GM12878 (cell line): ENCODE measurements around the gene PIP4K2A. TPM values are rescaled to one million over a fixed set of nuclear protein-coding genes. Genes with fewer than 3 reads are reported as not detected.

Source experiments
- ATF7 ChIP-seq: fragments of 450-650 bp; IDR thresholded peaks from 2 replicates; pipeline ENCODE4 v1.6.1; 2016; ENCODE audit warnings: low read depth, mild to moderate bottlenecking
- CBX5 ChIP-seq: sonication (generic); IDR thresholded peaks from 2 replicates; pipeline ENCODE4 v1.6.1; 2016; ENCODE audit warnings: low read depth, moderate library complexity, mild to moderate bottlenecking, inconsistent platforms
- CHD4 ChIP-seq: fragments of 200-600 bp; sonication (generic); IDR thresholded peaks from 2 replicates; pipeline ENCODE4 v1.6.1; 2016; ENCODE audit warnings: mild to moderate bottlenecking
- ETV6 ChIP-seq, 2 experiments: fragments of 450-650 bp in 1 of 2; IDR thresholded peaks in 1 of 2; conservative IDR thresholded peaks in 1 of 2; 2 replicates each; pipeline ENCODE4 v1.6.1; 2014; ENCODE audit warnings: antibody characterized with exemption in 1 of 2, borderline replicate concordance in 1 of 2, low read depth in 1 of 2, mild to moderate bottlenecking in 1 of 2, moderate library complexity in 1 of 2
- GABPA ChIP-seq: IDR thresholded peaks from 2 replicates; pipeline ENCODE4 v1.6.1; 2014; ENCODE audit warnings: antibody characterized with exemption, low read depth, mild to moderate bottlenecking, inconsistent platforms
- GATAD2B ChIP-seq: fragments of 450-650 bp; conservative IDR thresholded peaks from 2 replicates; pipeline ENCODE4 v1.6.1; 2017; ENCODE audit warnings: low read depth, mild to moderate bottlenecking, moderate library complexity
- LARP7 ChIP-seq: fragments of 450-650 bp; IDR thresholded peaks from 2 replicates; pipeline ENCODE4 v1.6.1; 2017; ENCODE audit warnings: mild to moderate bottlenecking
- MEF2A ChIP-seq: IDR thresholded peaks from 2 replicates; pipeline ENCODE4 v1.6.1; 2011; ENCODE audit warnings: low read depth, mild to moderate bottlenecking, low read length, moderate library complexity; ENCODE audit not compliant: insufficient read depth
- MEF2B ChIP-seq: fragments of 450-650 bp; IDR thresholded peaks from 2 replicates; pipeline ENCODE4 v1.6.1; 2018; ENCODE audit warnings: mild to moderate bottlenecking, moderate library complexity; ENCODE audit not compliant: partially characterized antibody, poor library complexity, severe bottlenecking
- MTA3 ChIP-seq: IDR thresholded peaks from 2 replicates; pipeline ENCODE4 v1.6.1; 2012; ENCODE audit warnings: low read length, inconsistent platforms, borderline replicate concordance
- MYB ChIP-seq: fragments of 150-350 bp; IDR thresholded peaks from 2 replicates; pipeline ENCODE4 v1.6.1; 2014; ENCODE audit warnings: mild to moderate bottlenecking, low read depth, low read length, borderline replicate concordance
- PAX8 ChIP-seq: fragments of 450-650 bp; IDR thresholded peaks from 2 replicates; pipeline ENCODE4 v1.6.1; 2017; ENCODE audit warnings: mild to moderate bottlenecking, moderate library complexity
- RAD51 ChIP-seq: fragments of 450-650 bp; IDR thresholded peaks from 2 replicates; pipeline ENCODE4 v1.6.1; 2016; ENCODE audit warnings: moderate library complexity, mild to moderate bottlenecking, inconsistent platforms
- SMAD1 ChIP-seq: fragments of 450-650 bp; IDR thresholded peaks from 2 replicates; pipeline ENCODE4 v1.6.1; 2018; ENCODE audit warnings: mild to moderate bottlenecking, low read depth; ENCODE audit not compliant: partially characterized antibody
- SREBF1 ChIP-seq: IDR thresholded peaks from 2 replicates; pipeline ENCODE4 v1.6.1; 2012; ENCODE audit warnings: mild to moderate bottlenecking, low read length
- TBL1XR1 ChIP-seq: IDR thresholded peaks from 2 replicates; pipeline ENCODE4 v1.6.1; 2012; ENCODE audit warnings: low read depth, low read length, improper control_type of control experiment
- ZBED1 ChIP-seq: IDR thresholded peaks from 2 replicates; pipeline ENCODE4 v1.6.1; 2016; ENCODE audit warnings: borderline replicate concordance
- ZNF207 ChIP-seq: fragments of 450-650 bp; IDR thresholded peaks from 2 replicates; pipeline ENCODE4 v1.6.1; 2014; ENCODE audit warnings: antibody characterized with exemption, mild to moderate bottlenecking, borderline replicate concordance
- ZNF24 ChIP-seq: fragments of 450-650 bp; IDR thresholded peaks from 2 replicates; pipeline ENCODE4 v1.6.1; 2017; ENCODE audit warnings: antibody characterized with exemption, mild to moderate bottlenecking
- polyA plus RNA-seq, 11 experiments: library from polyadenylated mRNA; depleted of rRNA in 4 of 11; unstranded in 6 of 11; stranded (reverse) in 5 of 11; fragments of >200 nt; fragmentation: Nextera tagmentation in 4 of 11; fragmentation: Illumina TruSeq in 1 of 11; extraction: Ambion mirVana in 4 of 11; extraction: Trizol in 1 of 11; gene quantifications; 1 replicate in 1 of 11; 2 replicates in 10 of 11; pipeline versions ENCODE4 v1.2.1 to v1.2.3, GENCODE V29; 2011 to 2016; ENCODE audit warnings: inconsistent platforms in 2 of 11, missing spikeins in 2 of 11, low read depth in 1 of 11
- total RNA-seq, 4 experiments: library from RNA; depleted of rRNA in 3 of 4; stranded (reverse); fragments of >200 nt in 3 of 4; fragmentation: Illumina TruSeq in 1 of 4; extraction: Trizol in 1 of 4; gene quantifications; 2 replicates each; pipeline versions ENCODE4 v1.2.1 to v1.2.3, GENCODE V29; 2013 to 2021
- TF ChIP-seq, protein P1 (sequence below): IDR thresholded peaks from 2 replicates; pipeline ENCODE4 v1.6.1; 2012; ENCODE audit warnings: improper control_type of control experiment, low read depth, low read length; ENCODE audit not compliant: insufficient replicate concordance
- TF ChIP-seq, protein P2 (sequence below): IDR thresholded peaks from 2 replicates; pipeline ENCODE4 v1.6.1; 2012; ENCODE audit warnings: low read length, inconsistent platforms
- TF ChIP-seq, protein P3 (sequence below): IDR thresholded peaks from 2 replicates; pipeline ENCODE4 v1.6.1; 2012; ENCODE audit warnings: low read depth, low read length, improper control_type of control experiment
- TF ChIP-seq, protein P4 (sequence below): fragments of 450-650 bp; IDR thresholded peaks from 2 replicates; pipeline ENCODE4 v1.6.1; 2014; ENCODE audit warnings: mild to moderate bottlenecking

The PIP4K2A gene
- total and polyA plus RNA-seq, 10 of the 15 experiments (the other 5 are each of a cell fraction or from before 2014, with no cell fraction given), result 54.3 to 139 (median 84.4) TPM

DNA sequence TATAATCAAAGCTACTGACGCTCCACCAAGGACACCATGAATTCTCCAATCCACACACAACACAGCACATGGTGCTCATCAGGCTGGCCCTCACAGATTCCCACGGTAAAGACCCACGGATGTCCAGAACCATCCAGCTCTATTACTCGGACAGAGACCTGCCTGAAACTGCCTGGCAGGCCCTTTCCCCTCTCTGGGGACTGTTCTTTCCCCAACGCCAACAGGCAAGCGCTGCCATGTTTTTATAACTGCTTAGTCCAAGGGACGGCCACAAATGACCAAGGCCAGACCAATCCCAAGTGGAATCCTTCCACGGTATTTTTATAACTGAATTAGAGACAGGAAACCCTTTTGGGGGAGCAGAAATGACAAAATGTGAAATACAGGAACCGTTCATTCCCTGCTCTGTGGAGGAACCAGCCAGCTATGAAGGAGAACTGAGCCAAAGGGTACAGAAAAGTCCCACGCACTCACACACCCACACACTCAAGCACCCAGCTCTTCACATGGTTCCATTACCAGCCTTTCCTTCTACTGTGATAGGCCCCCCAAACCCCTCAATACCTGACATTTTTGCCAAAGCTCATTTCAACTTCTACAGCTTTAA is 4.1 kb downstream of the PIP4K2A start (continued):
- TF ChIP-seq, protein P1, sequence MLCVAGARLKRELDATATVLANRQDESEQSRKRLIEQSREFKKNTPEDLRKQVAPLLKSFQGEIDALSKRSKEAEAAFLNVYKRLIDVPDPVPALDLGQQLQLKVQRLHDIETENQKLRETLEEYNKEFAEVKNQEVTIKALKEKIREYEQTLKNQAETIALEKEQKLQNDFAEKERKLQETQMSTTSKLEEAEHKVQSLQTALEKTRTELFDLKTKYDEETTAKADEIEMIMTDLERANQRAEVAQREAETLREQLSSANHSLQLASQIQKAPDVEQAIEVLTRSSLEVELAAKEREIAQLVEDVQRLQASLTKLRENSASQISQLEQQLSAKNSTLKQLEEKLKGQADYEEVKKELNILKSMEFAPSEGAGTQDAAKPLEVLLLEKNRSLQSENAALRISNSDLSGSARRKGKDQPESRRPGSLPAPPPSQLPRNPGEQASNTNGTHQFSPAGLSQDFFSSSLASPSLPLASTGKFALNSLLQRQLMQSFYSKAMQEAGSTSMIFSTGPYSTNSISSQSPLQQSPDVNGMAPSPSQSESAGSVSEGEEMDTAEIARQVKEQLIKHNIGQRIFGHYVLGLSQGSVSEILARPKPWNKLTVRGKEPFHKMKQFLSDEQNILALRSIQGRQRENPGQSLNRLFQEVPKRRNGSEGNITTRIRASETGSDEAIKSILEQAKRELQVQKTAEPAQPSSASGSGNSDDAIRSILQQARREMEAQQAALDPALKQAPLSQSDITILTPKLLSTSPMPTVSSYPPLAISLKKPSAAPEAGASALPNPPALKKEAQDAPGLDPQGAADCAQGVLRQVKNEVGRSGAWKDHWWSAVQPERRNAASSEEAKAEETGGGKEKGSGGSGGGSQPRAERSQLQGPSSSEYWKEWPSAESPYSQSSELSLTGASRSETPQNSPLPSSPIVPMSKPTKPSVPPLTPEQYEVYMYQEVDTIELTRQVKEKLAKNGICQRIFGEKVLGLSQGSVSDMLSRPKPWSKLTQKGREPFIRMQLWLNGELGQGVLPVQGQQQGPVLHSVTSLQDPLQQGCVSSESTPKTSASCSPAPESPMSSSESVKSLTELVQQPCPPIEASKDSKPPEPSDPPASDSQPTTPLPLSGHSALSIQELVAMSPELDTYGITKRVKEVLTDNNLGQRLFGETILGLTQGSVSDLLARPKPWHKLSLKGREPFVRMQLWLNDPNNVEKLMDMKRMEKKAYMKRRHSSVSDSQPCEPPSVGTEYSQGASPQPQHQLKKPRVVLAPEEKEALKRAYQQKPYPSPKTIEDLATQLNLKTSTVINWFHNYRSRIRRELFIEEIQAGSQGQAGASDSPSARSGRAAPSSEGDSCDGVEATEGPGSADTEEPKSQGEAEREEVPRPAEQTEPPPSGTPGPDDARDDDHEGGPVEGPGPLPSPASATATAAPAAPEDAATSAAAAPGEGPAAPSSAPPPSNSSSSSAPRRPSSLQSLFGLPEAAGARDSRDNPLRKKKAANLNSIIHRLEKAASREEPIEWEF, result peak; percentile 64
- no peak for TF ChIP-seq GABPA
- TF ChIP-seq ZNF207, result no peak
- TF ChIP-seq RAD51, result no peak
- peak; percentile 70; the same call in 1 of the 2 replicates for TF ChIP-seq MTA3
- TF ChIP-seq, protein P2, sequence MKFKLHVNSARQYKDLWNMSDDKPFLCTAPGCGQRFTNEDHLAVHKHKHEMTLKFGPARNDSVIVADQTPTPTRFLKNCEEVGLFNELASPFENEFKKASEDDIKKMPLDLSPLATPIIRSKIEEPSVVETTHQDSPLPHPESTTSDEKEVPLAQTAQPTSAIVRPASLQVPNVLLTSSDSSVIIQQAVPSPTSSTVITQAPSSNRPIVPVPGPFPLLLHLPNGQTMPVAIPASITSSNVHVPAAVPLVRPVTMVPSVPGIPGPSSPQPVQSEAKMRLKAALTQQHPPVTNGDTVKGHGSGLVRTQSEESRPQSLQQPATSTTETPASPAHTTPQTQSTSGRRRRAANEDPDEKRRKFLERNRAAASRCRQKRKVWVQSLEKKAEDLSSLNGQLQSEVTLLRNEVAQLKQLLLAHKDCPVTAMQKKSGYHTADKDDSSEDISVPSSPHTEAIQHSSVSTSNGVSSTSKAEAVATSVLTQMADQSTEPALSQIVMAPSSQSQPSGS, result peak; percentile 20; the same call in 1 of the 2 replicates
- peak; percentile 47; the same call in 1 of the 2 replicates for TF ChIP-seq TBL1XR1
- no peak for TF ChIP-seq ZBED1
- TF ChIP-seq, protein P3, sequence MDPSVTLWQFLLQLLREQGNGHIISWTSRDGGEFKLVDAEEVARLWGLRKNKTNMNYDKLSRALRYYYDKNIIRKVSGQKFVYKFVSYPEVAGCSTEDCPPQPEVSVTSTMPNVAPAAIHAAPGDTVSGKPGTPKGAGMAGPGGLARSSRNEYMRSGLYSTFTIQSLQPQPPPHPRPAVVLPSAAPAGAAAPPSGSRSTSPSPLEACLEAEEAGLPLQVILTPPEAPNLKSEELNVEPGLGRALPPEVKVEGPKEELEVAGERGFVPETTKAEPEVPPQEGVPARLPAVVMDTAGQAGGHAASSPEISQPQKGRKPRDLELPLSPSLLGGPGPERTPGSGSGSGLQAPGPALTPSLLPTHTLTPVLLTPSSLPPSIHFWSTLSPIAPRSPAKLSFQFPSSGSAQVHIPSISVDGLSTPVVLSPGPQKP, result no peak
- 0 out of 2 replicates have a peak, but pooled peaks have one; percentile 12 for TF ChIP-seq MYB
- peak; percentile 64 for TF ChIP-seq ATF7
- TF ChIP-seq CBX5, result no peak
- TF ChIP-seq, protein P4, sequence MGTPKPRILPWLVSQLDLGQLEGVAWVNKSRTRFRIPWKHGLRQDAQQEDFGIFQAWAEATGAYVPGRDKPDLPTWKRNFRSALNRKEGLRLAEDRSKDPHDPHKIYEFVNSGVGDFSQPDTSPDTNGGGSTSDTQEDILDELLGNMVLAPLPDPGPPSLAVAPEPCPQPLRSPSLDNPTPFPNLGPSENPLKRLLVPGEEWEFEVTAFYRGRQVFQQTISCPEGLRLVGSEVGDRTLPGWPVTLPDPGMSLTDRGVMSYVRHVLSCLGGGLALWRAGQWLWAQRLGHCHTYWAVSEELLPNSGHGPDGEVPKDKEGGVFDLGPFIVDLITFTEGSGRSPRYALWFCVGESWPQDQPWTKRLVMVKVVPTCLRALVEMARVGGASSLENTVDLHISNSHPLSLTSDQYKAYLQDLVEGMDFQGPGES, result no peak
- no peak for TF ChIP-seq PAX8
- TF ChIP-seq ZNF24, result peak; percentile 58
- TF ChIP-seq LARP7, result peak; percentile 22; the same call in 1 of the 2 replicates
- peak; percentile 83 for TF ChIP-seq MEF2B
- no peak for TF ChIP-seq SREBF1
- no peak for TF ChIP-seq MEF2A
- TF ChIP-seq ETV6 (conservative IDR thresholded peaks at IDR 0.05 in 1 of 2, IDR thresholded peaks at IDR 0.05 in 1 of 2; ENCODE audit: borderline replicate concordance in 1 of 2, low read depth in 1 of 2), result no peak
- no peak for TF ChIP-seq SMAD1
- TF ChIP-seq CHD4, result no peak
- peak; percentile 92 for TF ChIP-seq GATAD2B
